ENCODE measurements around the gene FSIP1. TPM values are rescaled to one million over a fixed set of nuclear protein-coding genes. Genes with fewer than 3 reads are reported as not detected.

The FSIP1 gene
- total RNA-seq, 1 experiment from 2014 or later: 1.3 TPM

DNA sequence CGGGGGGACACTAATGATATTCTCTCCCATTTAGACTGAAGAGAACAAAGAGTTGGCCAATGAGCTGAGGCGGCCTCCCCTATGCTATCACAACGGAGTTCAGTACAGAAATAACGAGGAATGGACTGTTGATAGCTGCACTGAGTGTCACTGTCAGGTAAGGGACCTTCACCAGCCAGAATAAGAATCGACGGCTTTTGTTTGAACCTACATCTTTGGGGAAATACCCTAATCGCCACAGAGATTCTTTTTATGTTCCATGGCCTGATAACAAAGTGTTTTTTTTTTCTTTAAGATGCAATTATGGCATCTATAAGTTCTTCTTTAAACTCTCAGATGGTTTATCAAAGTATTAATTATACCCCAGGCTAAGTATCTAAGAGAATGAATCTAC, 198.4 kb downstream of the FSIP1 start:
- H3K36me3 Mint-ChIP-seq (ENCODE audit: insufficient read depth, unreplicated experiment): peaks cover 96% of the 10 kb centered on the region
- TF ChIP-seq, protein P1, sequence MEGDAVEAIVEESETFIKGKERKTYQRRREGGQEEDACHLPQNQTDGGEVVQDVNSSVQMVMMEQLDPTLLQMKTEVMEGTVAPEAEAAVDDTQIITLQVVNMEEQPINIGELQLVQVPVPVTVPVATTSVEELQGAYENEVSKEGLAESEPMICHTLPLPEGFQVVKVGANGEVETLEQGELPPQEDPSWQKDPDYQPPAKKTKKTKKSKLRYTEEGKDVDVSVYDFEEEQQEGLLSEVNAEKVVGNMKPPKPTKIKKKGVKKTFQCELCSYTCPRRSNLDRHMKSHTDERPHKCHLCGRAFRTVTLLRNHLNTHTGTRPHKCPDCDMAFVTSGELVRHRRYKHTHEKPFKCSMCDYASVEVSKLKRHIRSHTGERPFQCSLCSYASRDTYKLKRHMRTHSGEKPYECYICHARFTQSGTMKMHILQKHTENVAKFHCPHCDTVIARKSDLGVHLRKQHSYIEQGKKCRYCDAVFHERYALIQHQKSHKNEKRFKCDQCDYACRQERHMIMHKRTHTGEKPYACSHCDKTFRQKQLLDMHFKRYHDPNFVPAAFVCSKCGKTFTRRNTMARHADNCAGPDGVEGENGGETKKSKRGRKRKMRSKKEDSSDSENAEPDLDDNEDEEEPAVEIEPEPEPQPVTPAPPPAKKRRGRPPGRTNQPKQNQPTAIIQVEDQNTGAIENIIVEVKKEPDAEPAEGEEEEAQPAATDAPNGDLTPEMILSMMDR (IDR thresholded peaks at IDR 0.05; ENCODE audit: insufficient read depth in 1 of 2, low read depth in 1 of 2, low read length in 1 of 2, severe bottlenecking in 1 of 2, unreplicated experiment in 1 of 2): no peak
- Histone ChIP-seq H3K4me1 (peaks cover 23% of the 10 kb centered on the region; the same call in 1 of the 2 replicates), H3K4me3 (ENCODE audit: low read depth, low read length) (no peak overlapping the region), H3K27me3 (replicated peaks; ENCODE audit: control insufficient read depth, insufficient read depth, low read length) (no peaks in the 10 kb centered on the region), H3K9me3 (0 out of 2 replicates have a peak, but pooled peaks cover 3% of the 10 kb centered on the region), H3K36me3 (ENCODE audit: control insufficient read depth, insufficient read depth, low read length) (peaks cover 11% of the 10 kb centered on the region)
- no peaks in the 10 kb centered on the region for H3K27me3 Mint-ChIP-seq (ENCODE audit: insufficient read depth, unreplicated experiment)
- no peak for DNase-seq
- CTCF ChIA-PET: interaction anchor here (0.6 kb wide), 1 partner anchor 133 kb away, joined by 3 read pairs; no protein-coding TSS in a partner anchor
- H3K4me1 Mint-ChIP-seq (ENCODE audit: low read depth, unreplicated experiment): peaks cover 8% of the 10 kb centered on the region
- intact Hi-C loops (cut with micrococcal nuclease; ENCODE audit: unreplicated experiment): loop anchor here (5.0 to 10.0 kb wide), 4 partner anchors 147 to 877 kb away; no protein-coding TSS in a partner anchor
- POLR2A ChIA-PET: no interaction called here
- H3K9me3 Mint-ChIP-seq (ENCODE audit: unreplicated experiment): no peaks in the 10 kb centered on the region
- H3K27ac Mint-ChIP-seq (ENCODE audit: unreplicated experiment): peak overlapping the region; percentile 18
- peak overlapping the region; percentile 78 for H3K4me3 Mint-ChIP-seq (ENCODE audit: unreplicated experiment)
- BruUV-seq (replicated peaks): no TSS peak

DNA sequence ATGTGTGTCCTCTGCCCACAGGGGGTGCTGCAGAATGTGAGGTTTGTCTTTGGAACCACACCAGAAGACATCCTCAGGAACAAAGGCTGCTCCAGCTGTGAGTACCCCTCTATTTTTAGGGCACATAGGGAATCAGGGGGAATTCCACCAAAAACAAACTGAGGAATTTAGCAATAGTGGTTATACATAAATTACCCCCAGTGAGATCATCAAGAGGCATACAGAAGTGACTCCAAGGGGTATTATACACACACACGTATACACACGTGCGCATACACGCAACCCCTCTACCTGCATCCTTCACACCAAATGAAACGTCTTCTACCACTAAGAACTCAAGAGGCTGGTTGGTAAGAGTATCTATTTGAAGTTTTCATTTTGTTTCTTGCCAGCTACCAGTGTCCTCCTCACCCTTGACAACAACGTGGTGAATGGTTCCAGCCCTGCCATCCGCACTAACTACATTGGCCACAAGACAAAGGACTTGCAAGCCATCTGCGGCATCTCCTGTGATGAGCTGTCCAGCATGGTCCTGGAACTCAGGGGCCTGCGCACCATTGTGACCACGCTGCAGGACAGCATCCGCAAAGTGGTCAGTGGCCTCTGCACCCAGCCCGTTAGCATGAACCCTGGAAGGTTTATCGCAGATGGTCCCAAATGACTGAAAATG, 198.9 kb downstream of the FSIP1 start:
- H3K27me3 Mint-ChIP-seq (ENCODE audit: insufficient read depth, unreplicated experiment): no peaks in the 10 kb centered on the region

DNA sequence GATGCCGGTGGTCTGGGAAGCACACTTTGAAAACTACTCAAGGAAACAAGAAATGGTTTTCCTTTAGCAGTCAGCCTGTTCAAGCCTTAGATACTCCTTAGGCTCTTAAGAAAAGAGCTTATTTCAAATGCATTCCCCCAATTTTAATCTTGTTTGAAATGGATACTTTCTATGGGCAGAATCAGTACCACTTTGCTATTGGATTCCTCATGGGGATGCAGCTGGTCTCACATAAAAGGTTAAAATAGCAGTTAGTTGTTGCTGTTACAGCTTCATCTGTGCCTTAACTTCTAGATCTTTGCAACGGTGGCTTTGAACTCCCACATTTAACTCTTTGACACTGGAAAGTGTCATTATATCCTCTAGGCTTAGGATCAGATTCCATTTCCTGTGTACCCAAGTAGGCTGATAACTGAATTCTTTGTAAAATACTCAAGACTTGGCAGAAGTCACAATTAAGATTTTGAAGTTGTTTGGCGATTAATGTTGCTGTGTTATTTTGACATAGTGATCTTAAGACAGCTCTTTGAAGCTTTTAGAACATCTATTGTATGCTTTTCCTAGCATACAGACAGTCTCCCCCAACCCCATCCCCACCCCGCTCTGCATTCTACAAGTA, 199.6 kb downstream of the FSIP1 start:
- H3K4me1 Mint-ChIP-seq (ENCODE audit: low read depth, unreplicated experiment): peaks cover 8% of the 10 kb centered on the region
- H3K27me3 Mint-ChIP-seq (ENCODE audit: insufficient read depth, unreplicated experiment): no peaks in the 10 kb centered on the region
- no peaks in the 10 kb centered on the region for H3K9me3 Mint-ChIP-seq (ENCODE audit: unreplicated experiment)
- BruUV-seq (replicated peaks): no TSS peak
- Histone ChIP-seq H3K4me1 (peaks cover 30% of the 10 kb centered on the region; the same call in 1 of the 2 replicates), H3K36me3 (ENCODE audit: control insufficient read depth, insufficient read depth, low read length) (peaks cover 8% of the 10 kb centered on the region), H3K27me3 (replicated peaks; ENCODE audit: control insufficient read depth, insufficient read depth, low read length) (no peaks in the 10 kb centered on the region), H3K9me3 (0 out of 2 replicates have a peak, but pooled peaks cover 3% of the 10 kb centered on the region), H3K4me3 (ENCODE audit: low read depth, low read length) (peak overlapping the region; percentile 84)
- ChIA-PET POLR2A (interaction anchor here (0.6 kb wide), 1 partner anchor 351 kb away, joined by 5 read pairs; the partner anchor contains the start of gene EIF2AK4), CTCF (no interaction called here)
- H3K27ac Mint-ChIP-seq (ENCODE audit: unreplicated experiment): no peak overlapping the region
- intact Hi-C loops (cut with micrococcal nuclease; ENCODE audit: unreplicated experiment): loop anchor here (5.0 to 10.0 kb wide), 4 partner anchors 146 to 876 kb away; no protein-coding TSS in a partner anchor
- H3K36me3 Mint-ChIP-seq (ENCODE audit: insufficient read depth, unreplicated experiment): peaks cover 86% of the 10 kb centered on the region
- peak overlapping the region; percentile 78 for H3K4me3 Mint-ChIP-seq (ENCODE audit: unreplicated experiment)
- TF ChIP-seq, protein P1 (IDR thresholded peaks at IDR 0.05; ENCODE audit: insufficient read depth in 1 of 2, low read depth in 1 of 2, low read length in 1 of 2, severe bottlenecking in 1 of 2, unreplicated experiment in 1 of 2): no peak
- no peak for DNase-seq

More for the DNA sequence above, 198.9 kb downstream of the FSIP1 start:
- H3K4me1 Mint-ChIP-seq (ENCODE audit: low read depth, unreplicated experiment): peaks cover 8% of the 10 kb centered on the region
- ChIA-PET CTCF (no interaction called here), POLR2A (no interaction called here)
- H3K4me3 Mint-ChIP-seq (ENCODE audit: unreplicated experiment): peak overlapping the region; percentile 78
- peaks cover 28% of the 10 kb centered on the region; the same call in 1 of the 2 replicates for H3K4me1 ChIP-seq
- DNase-seq: no peak
- peak overlapping the region; percentile 18 for H3K27ac Mint-ChIP-seq (ENCODE audit: unreplicated experiment)
- H3K4me3 ChIP-seq (ENCODE audit: low read depth, low read length): no peak overlapping the region
- H3K27me3 ChIP-seq (replicated peaks; ENCODE audit: control insufficient read depth, insufficient read depth, low read length): no peaks in the 10 kb centered on the region
- TF ChIP-seq, protein P1 (IDR thresholded peaks at IDR 0.05; ENCODE audit: insufficient read depth in 1 of 2, low read depth in 1 of 2, low read length in 1 of 2, severe bottlenecking in 1 of 2, unreplicated experiment in 1 of 2): peak; percentile 28 to 39
- intact Hi-C loops (cut with micrococcal nuclease; ENCODE audit: unreplicated experiment): loop anchor here (5.0 to 10.0 kb wide), 4 partner anchors 146 to 876 kb away; no protein-coding TSS in a partner anchor
- H3K9me3 Mint-ChIP-seq (ENCODE audit: unreplicated experiment): no peaks in the 10 kb centered on the region
- no TSS peak for BruUV-seq (replicated peaks)
- 0 out of 2 replicates have a peak, but pooled peaks cover 3% of the 10 kb centered on the region for H3K9me3 ChIP-seq
- peaks cover 8% of the 10 kb centered on the region for H3K36me3 ChIP-seq (ENCODE audit: control insufficient read depth, insufficient read depth, low read length)
- peaks cover 93% of the 10 kb centered on the region for H3K36me3 Mint-ChIP-seq (ENCODE audit: insufficient read depth, unreplicated experiment)

All from Caco-2 (cell line).